GM21447 (cell line): ENCODE measurements around the gene GGT5.
"Not testable (repeated sequence)": the region's sequence is repeated elsewhere in the genome, so short reads cannot be mapped to it uniquely, and the experiment has no call there.

ENCODE experiments used
- ATAC-seq: cut with Tn5 transposase; IDR thresholded peaks from one replicate; pipeline ENCODE4 v1.9.1; 2021; ENCODE audit not compliant: unreplicated experiment

The GGT5 gene, protein sequence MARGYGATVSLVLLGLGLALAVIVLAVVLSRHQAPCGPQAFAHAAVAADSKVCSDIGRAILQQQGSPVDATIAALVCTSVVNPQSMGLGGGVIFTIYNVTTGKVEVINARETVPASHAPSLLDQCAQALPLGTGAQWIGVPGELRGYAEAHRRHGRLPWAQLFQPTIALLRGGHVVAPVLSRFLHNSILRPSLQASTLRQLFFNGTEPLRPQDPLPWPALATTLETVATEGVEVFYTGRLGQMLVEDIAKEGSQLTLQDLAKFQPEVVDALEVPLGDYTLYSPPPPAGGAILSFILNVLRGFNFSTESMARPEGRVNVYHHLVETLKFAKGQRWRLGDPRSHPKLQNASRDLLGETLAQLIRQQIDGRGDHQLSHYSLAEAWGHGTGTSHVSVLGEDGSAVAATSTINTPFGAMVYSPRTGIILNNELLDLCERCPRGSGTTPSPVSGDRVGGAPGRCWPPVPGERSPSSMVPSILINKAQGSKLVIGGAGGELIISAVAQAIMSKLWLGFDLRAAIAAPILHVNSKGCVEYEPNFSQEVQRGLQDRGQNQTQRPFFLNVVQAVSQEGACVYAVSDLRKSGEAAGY

DNA sequence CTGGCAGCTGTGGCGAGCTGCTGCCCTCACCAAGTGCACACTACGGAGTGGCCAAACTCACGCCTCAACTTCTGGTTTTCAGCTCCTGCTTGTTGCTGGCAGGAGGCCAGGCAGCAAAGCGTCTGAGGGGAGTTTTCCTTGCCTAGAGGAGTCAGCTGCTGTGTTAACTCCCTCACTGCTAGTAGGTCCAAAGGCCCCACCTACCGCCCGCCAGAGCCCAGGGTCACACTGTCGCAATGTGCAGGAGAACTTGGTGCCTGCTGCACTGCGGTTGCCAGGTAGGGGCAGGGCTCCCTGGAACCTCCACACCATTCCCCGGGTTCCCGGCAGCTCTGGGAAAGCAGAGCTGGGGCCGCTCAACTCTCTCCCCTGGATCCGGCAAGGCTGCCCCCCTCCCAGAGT is at the start of gene GGT5:
Gene GGT5 (minus strand): TSS at position 53 of the 402 bp plus-strand sequence. CDS start 357 bp downstream, outside the sequence.
- ATAC-seq: not testable (repeated sequence)

- not testable (repeated sequence) for ATAC-seq
Observed at GRCh38 chr22:24292202-24292830, 47.4 kb upstream of the GGT5 start.

- no peak for ATAC-seq
Observed at GRCh38 chr22:24291515-24292201, 46.8 kb upstream of the GGT5 start.

DNA sequence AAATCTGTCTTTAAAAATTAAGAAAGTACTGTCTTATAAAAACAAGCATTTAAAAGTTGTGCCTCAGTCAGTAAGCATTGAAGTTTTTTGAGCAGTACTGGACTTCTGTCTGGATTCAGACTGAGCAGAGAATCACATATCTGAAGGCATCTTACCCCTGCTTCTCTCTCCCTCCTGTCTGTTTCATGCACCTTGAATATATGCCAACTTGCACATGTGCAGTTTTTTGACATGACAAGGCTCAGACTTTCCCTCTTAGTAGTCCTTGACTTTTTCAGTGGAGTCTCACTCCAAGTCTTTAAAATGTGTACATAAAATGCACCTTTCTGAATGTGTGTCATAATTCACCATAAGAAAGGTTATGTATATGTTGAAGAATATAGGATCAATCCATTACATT is 45.6 kb upstream of the GGT5 start:
- ATAC-seq: no peak

DNA sequence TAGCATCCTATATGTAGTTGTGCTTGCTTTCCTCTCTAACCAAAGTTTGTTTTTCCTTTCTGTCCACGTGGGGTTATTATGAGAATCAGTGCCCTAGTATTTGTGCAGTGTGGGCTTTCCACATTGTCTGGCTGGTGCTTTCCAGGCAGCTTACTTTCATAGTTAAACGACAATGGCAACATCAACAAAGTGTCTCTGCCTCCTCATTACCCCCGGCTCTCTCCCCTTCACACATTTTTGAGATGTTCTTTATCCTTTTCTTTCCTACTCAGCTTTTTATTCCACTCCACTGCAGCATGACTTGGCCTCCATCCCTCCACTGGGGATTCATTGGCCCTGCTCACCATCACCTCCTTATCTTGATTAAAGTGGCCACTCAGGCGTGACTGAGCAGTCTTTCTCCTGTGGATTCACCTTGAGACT is 44.9 kb upstream of the GGT5 start:
- ATAC-seq: no peak

DNA sequence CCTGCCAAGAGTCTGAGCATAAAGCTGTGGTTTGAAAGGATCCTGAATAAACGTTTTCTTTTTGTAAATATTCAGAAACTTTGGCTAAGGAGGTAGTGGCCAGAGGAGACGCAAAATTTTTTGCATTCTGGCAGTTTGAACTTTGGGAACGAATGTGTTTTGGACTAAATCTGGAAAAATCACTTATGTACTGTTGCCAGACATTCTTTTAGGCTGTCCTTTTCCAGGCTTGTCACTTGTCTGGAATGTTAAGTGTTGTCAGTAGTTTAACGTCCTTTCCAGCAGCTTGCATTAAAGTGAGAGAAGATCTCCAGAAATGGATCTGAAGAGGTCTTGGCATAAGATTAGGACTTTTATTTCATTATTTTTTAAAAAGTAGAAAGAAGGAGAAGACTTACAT is 44.2 kb upstream of the GGT5 start:
- ATAC-seq: no peak

- ATAC-seq: not testable (repeated sequence)
Observed at GRCh38 chr22:24287801-24288200, 42.9 kb upstream of the GGT5 start.

DNA sequence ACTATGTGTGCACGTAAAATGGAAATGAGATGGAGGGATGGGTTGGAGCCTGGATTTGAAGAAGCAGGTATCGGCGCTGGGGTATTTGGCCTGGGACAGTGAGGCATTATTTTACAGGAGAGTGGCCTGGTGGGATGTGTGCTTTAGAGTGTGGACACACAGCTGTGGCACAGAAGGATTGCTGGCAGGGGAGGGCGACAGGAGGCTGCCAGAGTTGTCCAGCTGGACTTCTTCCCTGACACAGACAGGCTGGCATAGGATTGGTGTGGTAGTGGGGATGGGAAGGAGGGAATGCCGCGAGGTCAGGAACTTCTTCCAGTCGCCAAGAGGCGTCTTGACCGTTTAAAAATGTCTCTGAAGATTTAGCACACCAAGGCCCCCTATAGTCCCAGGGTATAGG is 42.3 kb upstream of the GGT5 start:
- ATAC-seq: not testable (repeated sequence)

DNA sequence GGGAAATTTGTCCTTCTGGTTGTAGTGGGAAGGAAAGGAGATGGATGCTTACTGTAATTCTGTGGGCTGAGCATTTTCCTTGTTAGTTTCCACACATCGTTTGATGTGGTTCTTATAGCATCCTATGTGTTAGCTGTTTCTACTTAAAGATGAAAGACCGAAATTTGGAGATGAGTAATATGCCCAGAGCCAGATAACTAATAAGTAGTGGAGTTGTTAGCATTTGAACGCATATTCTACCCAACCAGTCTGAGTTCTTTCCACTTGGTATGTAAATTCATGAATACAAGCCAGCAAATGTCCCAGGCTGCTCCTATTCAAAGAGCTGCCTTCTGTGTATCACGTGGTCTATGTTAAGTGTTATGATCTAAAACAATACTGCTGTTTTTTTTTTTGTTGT is 40.4 kb upstream of the GGT5 start:
- ATAC-seq: no peak

- no peak for ATAC-seq
Observed at GRCh38 chr22:24284747-24285203, 39.9 kb upstream of the GGT5 start.

DNA sequence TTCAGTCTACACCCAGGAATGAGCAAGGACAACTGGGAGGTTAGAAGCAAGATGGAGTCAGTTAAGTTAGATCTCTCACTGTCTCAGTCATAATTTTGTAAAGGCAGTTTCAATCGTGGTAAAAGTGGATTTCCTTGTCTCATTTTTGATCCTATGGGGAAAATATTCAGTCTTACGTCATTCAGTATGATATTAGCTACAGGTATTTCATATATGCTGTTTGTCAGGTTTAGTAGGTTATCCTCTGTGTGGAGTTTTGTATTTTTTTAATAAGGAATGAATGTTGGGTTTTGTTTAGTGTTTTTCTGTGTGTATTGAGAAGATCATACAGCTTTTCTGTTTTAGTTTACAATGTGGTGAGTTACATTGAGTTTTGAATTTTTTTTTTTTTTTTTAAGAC is 37.5 kb upstream of the GGT5 start:
- no peak for ATAC-seq

- not testable (repeated sequence) for ATAC-seq
Observed at GRCh38 chr22:24280363-24280762, 35.5 kb upstream of the GGT5 start.

GRCh38 chr22:24274696-24275405 is 30.0 kb upstream of the GGT5 start:
- not testable (repeated sequence) for ATAC-seq

DNA sequence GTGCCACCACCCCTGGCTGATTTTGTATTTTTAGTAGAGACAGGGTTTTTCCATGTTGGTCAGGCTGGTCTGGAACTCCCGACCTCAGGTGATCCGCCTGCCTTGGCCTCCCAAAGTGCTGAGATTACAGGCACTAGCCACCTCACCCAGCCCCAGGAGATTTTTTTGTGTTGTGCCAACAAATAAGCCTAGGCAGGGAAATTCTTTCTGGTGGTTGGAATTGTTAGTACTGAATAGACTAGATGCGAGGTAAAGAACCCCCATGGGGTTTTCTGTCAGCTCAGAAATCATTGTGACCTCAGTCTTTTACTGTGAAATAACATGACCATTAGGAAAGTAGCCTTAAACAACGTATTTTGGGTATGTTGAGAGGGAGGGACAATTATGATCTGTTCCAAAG is 29.0 kb upstream of the GGT5 start:
- not testable (repeated sequence) for ATAC-seq

GRCh38 chr22:24273031-24273430 is 28.1 kb upstream of the GGT5 start:
- not testable (repeated sequence) for ATAC-seq

GRCh38 chr22:24271386-24271854 is 26.5 kb upstream of the GGT5 start:
- no peak for ATAC-seq

GRCh38 chr22:24270556-24271385 is 25.9 kb upstream of the GGT5 start, which contains the start of gene SPECC1L:
TSS of gene SPECC1L (plus strand) at chr22:24270831. CDS start at chr22:24302232, 31,401 bp downstream.
- peak; percentile 73 for ATAC-seq

- not testable (repeated sequence) for ATAC-seq
Observed at GRCh38 chr22:24266495-24266894, 21.6 kb upstream of the GGT5 start.

DNA sequence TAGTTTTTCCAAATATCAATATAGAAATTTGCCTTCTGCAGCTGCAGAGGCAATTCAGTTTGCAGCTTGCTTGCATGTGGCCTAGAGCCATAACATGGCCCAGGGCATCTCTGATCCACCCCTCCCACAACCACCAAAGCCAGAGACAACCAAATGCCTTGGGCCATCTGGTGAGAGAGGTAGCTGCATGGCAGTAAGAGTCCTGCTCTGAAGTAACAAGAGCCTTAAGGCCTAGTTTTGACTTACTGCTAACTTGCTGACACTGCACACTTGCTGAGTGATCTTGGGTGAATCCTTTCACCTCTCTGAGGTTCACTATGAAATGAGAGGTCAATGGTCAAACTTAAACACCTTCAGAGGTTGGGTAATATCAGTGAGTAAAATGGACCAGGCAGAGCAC is 20.9 kb upstream of the GGT5 start:
- ATAC-seq: no peak
